ENCODE data around the gene KNOP1. TPM values are rescaled to one million over a fixed set of nuclear protein-coding genes. Genes with fewer than 3 reads are reported as not detected.

KNOP1 gene
- total and polyA plus RNA-seq, 4 donors: 6.5 to 12.9 (median 9.6) TPM

- Histone ChIP-seq H3K9me3 (ENCODE audit: control insufficient read depth, low read length) (no peaks in the 10 kb centered on the region), H3K27me3 (ENCODE audit: control insufficient read depth in 1 of 2, insufficient read depth in 2 of 2, low read length in 1 of 2) (no peaks in the 10 kb centered on the region), H3K4me1 (ENCODE audit: control insufficient read depth in 1 of 2, insufficient read depth in 2 of 2, low read length in 2 of 2) (no peaks in the 10 kb centered on the region), H3K36me3 (ENCODE audit: control insufficient read depth in 1 of 2, insufficient read depth in 2 of 2, low read length in 1 of 2) (no peaks in the 10 kb centered on the region), H3K4me3 (ENCODE audit: low read length in 2 of 2) (no peak overlapping the region), H3K27ac (ENCODE audit: low read depth in 1 of 2, low read length in 2 of 2) (no peak overlapping the region)
- no peak for DNase-seq
- intact Hi-C loops (cut with DNase I): loop anchor here in 1 of 2 donors (10.0 kb wide), 1 partner anchor 158 kb away; the partner anchor contains the start of gene VPS35L
- no peak for ATAC-seq (ENCODE audit: low FRiP score)
- 95 to 100% methylated on average over 11 of the region's 11 CpGs for WGBS, 2 donors
These were observed 5.5 kb downstream of the KNOP1 start for GRCh38 chr16:19712418-19713058.

DNA sequence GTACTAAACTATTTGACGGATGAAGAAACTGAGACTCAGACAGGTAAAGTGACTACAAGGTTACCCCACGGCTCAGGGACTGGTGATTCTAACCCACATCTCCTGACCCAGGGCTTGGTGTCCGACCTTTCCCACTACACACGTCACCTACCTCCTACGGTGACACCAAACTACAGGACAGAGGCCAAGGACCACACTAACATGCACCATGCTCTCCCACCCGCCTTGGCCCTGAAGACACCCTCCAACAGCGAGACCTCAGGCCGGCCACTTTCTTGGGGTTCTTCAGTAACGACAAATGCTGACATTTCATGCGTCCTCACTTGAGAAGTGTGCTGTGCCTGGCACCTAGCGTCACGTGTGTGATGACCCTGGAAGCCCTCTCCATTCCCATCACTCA is 6.4 kb downstream of the KNOP1 start:
- intact Hi-C loops (cut with DNase I): loop anchor here in 1 of 2 donors (10.0 kb wide), 1 partner anchor 157 kb away; the partner anchor contains the start of gene VPS35L
- Histone ChIP-seq H3K27ac (ENCODE audit: low read depth in 1 of 2, low read length in 2 of 2) (no peak overlapping the region), H3K27me3 (ENCODE audit: control insufficient read depth in 1 of 2, insufficient read depth in 2 of 2, low read length in 1 of 2) (no peaks in the 10 kb centered on the region), H3K9me3 (ENCODE audit: control insufficient read depth, low read length) (no peaks in the 10 kb centered on the region), H3K36me3 (ENCODE audit: control insufficient read depth in 1 of 2, insufficient read depth in 2 of 2, low read length in 1 of 2) (no peaks in the 10 kb centered on the region), H3K4me1 (ENCODE audit: control insufficient read depth in 1 of 2, insufficient read depth in 2 of 2, low read length in 2 of 2) (no peaks in the 10 kb centered on the region), H3K4me3 (ENCODE audit: low read length in 2 of 2) (no peak overlapping the region)
- ATAC-seq (ENCODE audit: low FRiP score) (no peak), DNase-seq (no peak)
- 88 to 91% methylated on average over 12 of the region's 12 CpGs for WGBS, 2 donors

GRCh38 chr16:19710991-19711545 is 7.0 kb downstream of the KNOP1 start:
- H3K4me3 ChIP-seq (ENCODE audit: low read length in 2 of 2): no peak overlapping the region
- intact Hi-C loops (cut with DNase I): loop anchor here in 1 of 2 donors (10.0 kb wide), 1 partner anchor 156 kb away; the partner anchor contains the start of gene VPS35L
- no peaks in the 10 kb centered on the region for H3K36me3 ChIP-seq (ENCODE audit: control insufficient read depth in 1 of 2, insufficient read depth in 2 of 2, low read length in 1 of 2)
- 74 to 80% methylated on average over 13 of the region's 13 CpGs for WGBS, 2 donors
- no peak overlapping the region for H3K27ac ChIP-seq (ENCODE audit: low read depth in 1 of 2, low read length in 2 of 2)
- no peaks in the 10 kb centered on the region for H3K27me3 ChIP-seq (ENCODE audit: control insufficient read depth in 1 of 2, insufficient read depth in 2 of 2, low read length in 1 of 2)
- H3K9me3 ChIP-seq (ENCODE audit: control insufficient read depth, low read length): no peaks in the 10 kb centered on the region
- no peaks in the 10 kb centered on the region for H3K4me1 ChIP-seq (ENCODE audit: control insufficient read depth in 1 of 2, insufficient read depth in 2 of 2, low read length in 2 of 2)
- no peak for ATAC-seq (ENCODE audit: low FRiP score)
- DNase-seq: no peak

GRCh38 chr16:19710191-19710908 is 7.7 kb downstream of the KNOP1 start:
- Histone ChIP-seq H3K27ac (ENCODE audit: low read depth in 1 of 2, low read length in 2 of 2) (no peak overlapping the region), H3K27me3 (ENCODE audit: control insufficient read depth in 1 of 2, insufficient read depth in 2 of 2, low read length in 1 of 2) (no peaks in the 10 kb centered on the region), H3K4me1 (ENCODE audit: control insufficient read depth in 1 of 2, insufficient read depth in 2 of 2, low read length in 2 of 2) (no peaks in the 10 kb centered on the region), H3K4me3 (ENCODE audit: low read length in 2 of 2) (no peak overlapping the region), H3K9me3 (ENCODE audit: control insufficient read depth, low read length) (no peaks in the 10 kb centered on the region), H3K36me3 (ENCODE audit: control insufficient read depth in 1 of 2, insufficient read depth in 2 of 2, low read length in 1 of 2) (no peaks in the 10 kb centered on the region)
- DNase-seq: peak in 1 of 2 donors; percentile 63
- intact Hi-C loops (cut with DNase I): loop anchor here in 1 of 2 donors (10.0 kb wide), 1 partner anchor 156 kb away; the partner anchor contains the start of gene VPS35L
- ATAC-seq (ENCODE audit: low FRiP score): no peak
- 89 to 90% methylated on average over 23 of the region's 23 CpGs for WGBS, 2 donors

DNA sequence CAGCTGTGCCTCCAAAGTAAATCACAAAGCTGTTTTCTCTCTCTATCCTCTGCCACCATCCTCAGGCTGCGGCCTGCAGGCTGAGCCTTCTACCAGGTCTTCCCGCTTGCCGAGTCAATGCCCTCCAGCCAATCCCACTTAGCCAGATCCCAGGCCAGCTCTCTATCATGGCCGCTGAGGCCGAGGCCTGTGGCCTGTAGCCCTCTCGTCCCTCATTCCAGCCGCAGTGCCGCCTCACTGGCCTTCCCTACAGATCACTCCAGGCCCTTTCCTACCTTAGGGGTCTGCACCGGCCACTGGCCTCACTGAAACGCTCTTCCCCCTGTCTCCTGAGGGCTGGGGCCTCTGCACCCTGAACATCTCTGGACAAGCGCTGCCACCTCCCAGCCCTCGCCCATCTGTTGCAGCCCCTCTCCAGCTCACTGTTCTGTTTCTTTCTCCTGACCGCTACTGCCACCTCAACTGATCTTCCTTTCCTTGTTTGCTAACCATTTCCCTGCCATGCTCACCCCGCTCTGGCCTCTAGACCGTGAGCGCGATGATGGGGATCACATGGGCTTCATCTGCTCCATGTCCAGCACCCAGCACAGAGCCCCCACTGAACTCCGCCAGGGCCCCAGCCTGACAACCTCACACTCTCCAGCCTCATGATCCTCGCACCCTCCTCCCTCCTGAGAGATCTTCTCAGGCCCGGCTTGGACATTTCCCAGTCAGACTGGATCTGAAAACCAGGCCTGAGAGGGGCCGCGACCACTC is 8.5 kb downstream of the KNOP1 start:
- ATAC-seq (ENCODE audit: low FRiP score): no peak
- DNase-seq: no peak
- 95% methylated on average over 22 of the region's 22 CpGs for WGBS, 2 donors
- H3K4me3 ChIP-seq (ENCODE audit: low read length in 2 of 2): no peak overlapping the region
- no peaks in the 10 kb centered on the region for H3K27me3 ChIP-seq (ENCODE audit: control insufficient read depth in 1 of 2, insufficient read depth in 2 of 2, low read length in 1 of 2)
- no peak overlapping the region for H3K27ac ChIP-seq (ENCODE audit: low read depth in 1 of 2, low read length in 2 of 2)
- peaks cover 0 to 6% of the 10 kb centered on the region in 2 donors for H3K36me3 ChIP-seq (ENCODE audit: control insufficient read depth in 1 of 2, insufficient read depth in 2 of 2, low read length in 1 of 2)
- H3K9me3 ChIP-seq (ENCODE audit: control insufficient read depth, low read length): no peaks in the 10 kb centered on the region
- intact Hi-C loops (cut with DNase I): loop anchor here in 1 of 2 donors (10.0 kb wide), 1 partner anchor 155 kb away; the partner anchor contains the start of gene VPS35L
- no peaks in the 10 kb centered on the region for H3K4me1 ChIP-seq (ENCODE audit: control insufficient read depth in 1 of 2, insufficient read depth in 2 of 2, low read length in 2 of 2)

DNA sequence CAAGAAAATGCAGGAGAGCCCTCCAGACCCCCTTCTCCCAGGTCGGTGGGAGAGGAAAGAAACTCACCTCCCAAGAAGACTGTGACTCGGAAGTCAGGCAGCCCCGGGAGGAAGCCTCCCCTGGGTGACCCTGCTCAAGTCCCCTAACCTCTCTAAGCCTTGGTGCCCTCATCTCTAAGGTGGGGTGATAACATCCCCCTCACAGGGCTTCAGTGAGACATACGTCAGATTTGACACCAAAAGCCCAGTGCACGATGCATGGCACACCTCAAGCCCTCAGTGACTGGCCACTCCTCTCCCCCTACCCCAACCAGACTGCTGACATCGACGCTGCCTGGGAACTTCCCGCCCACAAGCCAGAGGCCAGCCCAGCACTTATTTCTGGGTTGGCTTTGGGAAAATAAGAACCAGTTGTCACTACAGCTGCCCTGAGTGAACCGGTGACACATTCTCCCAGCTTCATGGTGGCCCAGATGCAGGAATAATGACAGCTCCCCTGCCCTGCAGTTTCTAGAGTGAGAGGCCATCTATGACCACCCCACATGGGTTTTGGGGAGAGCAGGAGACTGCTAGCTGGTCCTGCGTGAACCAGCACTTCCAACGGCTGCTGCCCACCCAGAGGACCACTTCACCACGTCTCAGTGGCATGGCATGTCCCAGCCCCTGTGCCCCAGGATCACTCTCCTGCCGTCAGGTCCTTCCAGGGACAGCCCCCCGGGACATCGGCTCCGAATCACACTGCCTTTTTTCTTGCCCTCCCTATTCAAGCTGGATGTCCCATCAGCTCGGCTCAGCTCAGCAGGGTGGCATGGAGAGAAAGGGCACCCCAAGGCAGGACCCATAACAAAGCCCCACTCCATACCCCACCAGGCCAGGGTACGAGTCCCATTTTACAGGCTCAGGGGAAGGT is 9.5 kb downstream of the KNOP1 start:
- Histone ChIP-seq H3K27ac (ENCODE audit: low read depth in 1 of 2, low read length in 2 of 2) (no peak overlapping the region), H3K9me3 (ENCODE audit: control insufficient read depth, low read length) (no peaks in the 10 kb centered on the region), H3K27me3 (ENCODE audit: control insufficient read depth in 1 of 2, insufficient read depth in 2 of 2, low read length in 1 of 2) (no peaks in the 10 kb centered on the region), H3K4me3 (ENCODE audit: low read length in 2 of 2) (no peak overlapping the region), H3K36me3 (ENCODE audit: control insufficient read depth in 1 of 2, insufficient read depth in 2 of 2, low read length in 1 of 2) (peaks cover 0 to 6% of the 10 kb centered on the region in 2 donors), H3K4me1 (ENCODE audit: control insufficient read depth in 1 of 2, insufficient read depth in 2 of 2, low read length in 2 of 2) (no peaks in the 10 kb centered on the region)
- WGBS, 2 donors: 69 to 72% methylated on average over 18 of the region's 18 CpGs
- intact Hi-C loops (cut with DNase I): no loop called here
- DNase-seq (peak in 1 of 2 donors; percentile 52), ATAC-seq (ENCODE audit: low FRiP score) (no peak)

DNA sequence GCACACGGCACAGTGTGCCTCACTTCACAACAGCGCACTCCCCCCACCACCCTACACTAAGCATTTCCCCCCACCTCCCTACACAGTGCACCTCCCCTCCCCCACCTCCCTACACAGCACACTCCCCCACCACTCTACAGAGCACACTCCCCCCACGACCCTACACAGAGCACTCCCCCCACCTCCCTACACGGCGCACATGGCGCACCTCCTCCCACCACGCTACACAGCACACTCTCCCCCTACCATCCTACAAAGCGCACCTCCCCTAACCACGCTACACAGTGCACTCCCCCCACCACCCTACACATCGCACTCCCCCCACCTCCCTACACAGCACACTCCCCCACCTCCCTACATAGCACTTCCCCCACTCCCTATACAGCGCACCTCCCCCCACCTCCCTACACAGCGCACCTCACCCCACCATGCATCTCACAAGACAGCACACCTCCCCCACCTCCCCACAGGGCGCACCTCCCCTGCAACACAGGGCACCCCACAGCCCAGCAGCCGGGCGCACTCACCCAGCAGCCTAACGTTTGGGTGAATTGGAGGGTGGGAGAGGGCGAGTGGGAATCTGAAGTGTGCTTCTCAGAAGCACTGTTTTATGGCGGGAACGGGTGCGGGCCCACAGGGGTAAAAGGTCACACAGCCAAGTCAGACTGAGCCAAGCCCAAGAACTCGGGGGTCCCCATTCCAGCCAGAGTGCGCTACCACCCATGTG is 10.3 kb downstream of the KNOP1 start:
- Histone ChIP-seq H3K4me1 (ENCODE audit: control insufficient read depth in 1 of 2, insufficient read depth in 2 of 2, low read length in 2 of 2) (no peaks in the 10 kb centered on the region), H3K27me3 (ENCODE audit: control insufficient read depth in 1 of 2, insufficient read depth in 2 of 2, low read length in 1 of 2) (no peaks in the 10 kb centered on the region), H3K9me3 (ENCODE audit: control insufficient read depth, low read length) (no peaks in the 10 kb centered on the region), H3K27ac (ENCODE audit: low read depth in 1 of 2, low read length in 2 of 2) (no peak overlapping the region), H3K36me3 (ENCODE audit: control insufficient read depth in 1 of 2, insufficient read depth in 2 of 2, low read length in 1 of 2) (peaks cover 0 to 6% of the 10 kb centered on the region in 2 donors), H3K4me3 (ENCODE audit: low read length in 2 of 2) (no peak overlapping the region)
- DNase-seq (peak in 1 of 2 donors; percentile 36), ATAC-seq (ENCODE audit: low FRiP score) (no peak)
- WGBS, 2 donors: 85 to 86% methylated on average over 19 to 22 of the region's 22 CpGs
- intact Hi-C loops (cut with DNase I): no loop called here
